Measurements from ENCODE around the gene C1orf167. TPM values are rescaled to one million over a fixed set of nuclear protein-coding genes. Genes with fewer than 3 reads are reported as not detected.

Gene C1orf167
- total and polyA plus RNA-seq, 5 donors from 2014 or later, result 0.61 to 1.3 (median 1.0) TPM; not detected in 2

DNA sequence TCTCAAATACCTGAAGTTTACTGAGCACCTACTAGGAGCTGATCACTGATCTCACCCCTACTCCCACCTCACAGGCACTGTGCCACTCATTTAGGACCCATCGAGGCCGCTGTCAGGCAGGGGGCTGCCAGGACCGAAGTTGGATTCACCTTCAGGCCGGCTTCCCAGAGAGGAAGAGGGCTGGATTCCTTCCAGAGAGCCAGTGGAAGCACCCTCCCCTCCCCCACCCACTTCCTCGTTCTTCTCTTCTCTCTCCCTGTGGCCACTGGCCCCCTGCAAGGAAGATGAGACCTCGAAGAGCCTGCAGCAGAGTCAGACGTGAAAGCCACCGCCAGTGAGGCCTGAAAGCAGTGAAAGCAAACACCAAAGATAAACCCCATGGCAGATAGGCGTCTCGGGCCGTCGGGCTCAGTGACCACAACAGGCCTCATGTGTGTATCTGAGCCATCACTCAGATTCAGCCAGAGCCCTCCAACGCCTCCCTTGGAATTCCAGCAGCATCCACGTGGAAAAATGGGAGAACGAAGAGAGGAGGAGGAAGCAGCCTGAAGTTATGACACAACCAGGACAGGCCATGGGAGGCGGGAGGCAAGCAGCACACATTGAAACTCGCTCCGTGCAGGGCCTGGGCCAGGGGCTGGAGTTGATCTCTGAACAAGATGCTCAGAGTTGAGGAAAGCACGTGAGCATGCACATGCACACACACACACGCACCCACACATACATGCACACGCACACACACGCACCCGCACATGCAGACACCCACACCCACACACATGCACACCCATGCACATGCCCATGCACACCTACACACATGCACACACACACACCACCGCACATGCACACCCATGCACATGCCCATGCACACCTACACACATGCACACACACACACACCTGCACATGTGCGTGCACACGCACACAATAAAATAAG, 32.2 kb upstream of the C1orf167 start:
- no peaks in the 10 kb centered on the region for H3K36me3 Mint-ChIP-seq
- H3K9me3 Mint-ChIP-seq, result no peaks in the 10 kb centered on the region
- Histone ChIP-seq H3K4me3 (ENCODE audit: low read depth, low read length) (peak overlapping the region; percentile 70), H3K36me3 (ENCODE audit: control insufficient read depth, insufficient read depth, low read length) (no peaks in the 10 kb centered on the region), H3K4me1 (ENCODE audit: control insufficient read depth, insufficient read depth, low read length, poor library complexity, severe bottlenecking) (peaks cover 45% of the 10 kb centered on the region), H3K27ac (ENCODE audit: insufficient read depth, low read length, poor library complexity, severe bottlenecking) (peak overlapping the region; percentile 64), H3K9me3 (ENCODE audit: control insufficient read depth in 2 of 2, low read length in 2 of 2) (no peaks in the 10 kb centered on the region), H3K27me3 (ENCODE audit: control insufficient read depth, insufficient read depth, low read length) (no peaks in the 10 kb centered on the region)
- H3K27ac Mint-ChIP-seq, result peak overlapping the region; percentile 69 to 92 (median 79)
- H3K27me3 Mint-ChIP-seq, result no peaks in the 10 kb centered on the region
- peak overlapping the region; percentile 66 to 91 (median 86) for H3K4me3 Mint-ChIP-seq
- H3K4me1 Mint-ChIP-seq, result peaks cover 6 to 66% (median 32%) of the 10 kb centered on the region in 4 donors
- DNase-seq (no peak), ATAC-seq (ENCODE audit: low read depth in 2 of 2) (no peak)

GRCh38 chr1:11730429-11730891, 31.5 kb upstream of the C1orf167 start:
- no peaks in the 10 kb centered on the region for H3K27me3 Mint-ChIP-seq
- H3K4me3 Mint-ChIP-seq, result peak overlapping the region; percentile 66 to 91 (median 86)
- peak overlapping the region; percentile 60 to 92 (median 79) for H3K27ac Mint-ChIP-seq
- Histone ChIP-seq H3K4me3 (ENCODE audit: low read depth, low read length) (peak overlapping the region; percentile 70), H3K27me3 (ENCODE audit: control insufficient read depth, insufficient read depth, low read length) (no peaks in the 10 kb centered on the region), H3K4me1 (ENCODE audit: control insufficient read depth, insufficient read depth, low read length, poor library complexity, severe bottlenecking) (peaks cover 46% of the 10 kb centered on the region), H3K9me3 (ENCODE audit: control insufficient read depth in 2 of 2, low read length in 2 of 2) (no peaks in the 10 kb centered on the region), H3K27ac (ENCODE audit: insufficient read depth, low read length, poor library complexity, severe bottlenecking) (peak overlapping the region; percentile 64), H3K36me3 (ENCODE audit: control insufficient read depth, insufficient read depth, low read length) (no peaks in the 10 kb centered on the region)
- ATAC-seq (ENCODE audit: low read depth in 2 of 2), result peak; percentile 81 to 93
- H3K4me1 Mint-ChIP-seq, result peaks cover 6 to 65% (median 33%) of the 10 kb centered on the region in 4 donors
- H3K9me3 Mint-ChIP-seq, result no peaks in the 10 kb centered on the region
- DNase-seq, result peak; percentile 16 to 85 (median 61)
- no peaks in the 10 kb centered on the region for H3K36me3 Mint-ChIP-seq

GRCh38 chr1:11731691-11732283, 30.2 kb upstream of the C1orf167 start:
- Mint-ChIP-seq H3K4me1 (peaks cover 6 to 66% (median 34%) of the 10 kb centered on the region in 4 donors), H3K9me3 (no peaks in the 10 kb centered on the region), H3K36me3 (no peaks in the 10 kb centered on the region), H3K27me3 (no peaks in the 10 kb centered on the region), H3K4me3 (peak overlapping the region; percentile 72 to 91 (median 86)), H3K27ac (peak overlapping the region; percentile 40 to 94 (median 93))
- peak overlapping the region; percentile 64 for H3K27ac ChIP-seq (ENCODE audit: insufficient read depth, low read length, poor library complexity, severe bottlenecking)
- ATAC-seq (ENCODE audit: low read depth in 2 of 2) (no peak), DNase-seq (peak in 1 of 3 donors; percentile 6)
- peak overlapping the region; percentile 61 for H3K4me3 ChIP-seq (ENCODE audit: low read depth, low read length)
- H3K36me3 ChIP-seq (ENCODE audit: control insufficient read depth, insufficient read depth, low read length), result no peaks in the 10 kb centered on the region
- H3K27me3 ChIP-seq (ENCODE audit: control insufficient read depth, insufficient read depth, low read length), result no peaks in the 10 kb centered on the region
- no peaks in the 10 kb centered on the region for H3K9me3 ChIP-seq (ENCODE audit: control insufficient read depth in 2 of 2, low read length in 2 of 2)
- H3K4me1 ChIP-seq (ENCODE audit: control insufficient read depth, insufficient read depth, low read length, poor library complexity, severe bottlenecking), result peaks cover 50% of the 10 kb centered on the region

- peak overlapping the region in 2 of 4 donors; percentile 56 to 78 for H3K4me3 Mint-ChIP-seq
- Histone ChIP-seq H3K36me3 (ENCODE audit: control insufficient read depth, insufficient read depth, low read length) (no peaks in the 10 kb centered on the region), H3K4me3 (ENCODE audit: low read depth, low read length) (no peak overlapping the region), H3K27me3 (ENCODE audit: control insufficient read depth, insufficient read depth, low read length) (no peaks in the 10 kb centered on the region), H3K9me3 (ENCODE audit: control insufficient read depth in 2 of 2, low read length in 2 of 2) (no peaks in the 10 kb centered on the region), H3K4me1 (ENCODE audit: control insufficient read depth, insufficient read depth, low read length, poor library complexity, severe bottlenecking) (peaks cover 66% of the 10 kb centered on the region), H3K27ac (ENCODE audit: insufficient read depth, low read length, poor library complexity, severe bottlenecking) (no peak overlapping the region)
- H3K4me1 Mint-ChIP-seq, result peaks cover 10 to 80% (median 45%) of the 10 kb centered on the region in 4 donors
- no peak for ATAC-seq (ENCODE audit: low read depth in 2 of 2)
- H3K27ac Mint-ChIP-seq, result no peak overlapping the region
- H3K27me3 Mint-ChIP-seq, result no peaks in the 10 kb centered on the region
- H3K36me3 Mint-ChIP-seq, result no peaks in the 10 kb centered on the region
- DNase-seq, result no peak
- no peaks in the 10 kb centered on the region for H3K9me3 Mint-ChIP-seq
These were observed 28.7 kb upstream of the C1orf167 start for GRCh38 chr1:11733306-11733705.

GRCh38 chr1:11735531-11735853, 26.5 kb upstream of the C1orf167 start:
- peak overlapping the region; percentile 76 for H3K27ac ChIP-seq (ENCODE audit: insufficient read depth, low read length, poor library complexity, severe bottlenecking)
- Mint-ChIP-seq H3K9me3 (no peaks in the 10 kb centered on the region), H3K4me1 (peaks cover 10 to 82% (median 53%) of the 10 kb centered on the region in 4 donors), H3K27me3 (no peaks in the 10 kb centered on the region), H3K27ac (peak overlapping the region in 2 of 3 donors; percentile 11 to 81), H3K4me3 (peak overlapping the region; percentile 68 to 98 (median 92)), H3K36me3 (no peaks in the 10 kb centered on the region)
- H3K36me3 ChIP-seq (ENCODE audit: control insufficient read depth, insufficient read depth, low read length), result no peaks in the 10 kb centered on the region
- DNase-seq (no peak), ATAC-seq (ENCODE audit: low read depth in 2 of 2) (no peak)
- H3K27me3 ChIP-seq (ENCODE audit: control insufficient read depth, insufficient read depth, low read length), result no peaks in the 10 kb centered on the region
- H3K4me3 ChIP-seq (ENCODE audit: low read depth, low read length), result peak overlapping the region; percentile 26
- H3K4me1 ChIP-seq (ENCODE audit: control insufficient read depth, insufficient read depth, low read length, poor library complexity, severe bottlenecking), result peaks cover 64% of the 10 kb centered on the region
- no peaks in the 10 kb centered on the region for H3K9me3 ChIP-seq (ENCODE audit: control insufficient read depth in 2 of 2, low read length in 2 of 2)

GRCh38 chr1:11735854-11736745, 25.9 kb upstream of the C1orf167 start, which contains the start of gene AGTRAP:
Gene AGTRAP, plus strand, starts transcription at chr1:11736136. Its CDS starts 73 bp downstream, at chr1:11736209.
- no peaks in the 10 kb centered on the region for H3K9me3 ChIP-seq (ENCODE audit: control insufficient read depth in 2 of 2, low read length in 2 of 2)
- H3K4me1 ChIP-seq (ENCODE audit: control insufficient read depth, insufficient read depth, low read length, poor library complexity, severe bottlenecking), result peaks cover 64% of the 10 kb centered on the region
- H3K36me3 ChIP-seq (ENCODE audit: control insufficient read depth, insufficient read depth, low read length), result no peaks in the 10 kb centered on the region
- H3K4me3 Mint-ChIP-seq, result peak within 1 kb of the TSS; percentile 68 to 98 (median 92)
- H3K27me3 ChIP-seq (ENCODE audit: control insufficient read depth, insufficient read depth, low read length), result no peaks in the 10 kb centered on the region
- H3K27me3 Mint-ChIP-seq, result no peaks in the 10 kb centered on the region
- no peaks in the 10 kb centered on the region for H3K9me3 Mint-ChIP-seq
- H3K27ac ChIP-seq (ENCODE audit: insufficient read depth, low read length, poor library complexity, severe bottlenecking), result peak within 1 kb of the TSS; percentile 76
- H3K36me3 Mint-ChIP-seq, result no peaks in the 10 kb centered on the region
- H3K4me1 Mint-ChIP-seq, result peaks cover 11 to 82% (median 55%) of the 10 kb centered on the region in 4 donors
- peak within 1 kb of the TSS; percentile 81 to 94 (median 85) for H3K27ac Mint-ChIP-seq
- peak; percentile 78 to 89 (median 84) for DNase-seq
- peak within 1 kb of the TSS; percentile 83 for H3K4me3 ChIP-seq (ENCODE audit: low read depth, low read length)
- peak; percentile 77 to 78 for ATAC-seq (ENCODE audit: low read depth in 2 of 2)
